Smooth muscle cell (in vitro differentiated cells): ENCODE data around the gene FFAR1. TPM values are rescaled to one million over a fixed set of nuclear protein-coding genes. Genes with fewer than 3 reads are reported as not detected.
"Not testable (repeated sequence)": the region's sequence is repeated elsewhere in the genome, so short reads cannot be mapped to it uniquely, and the experiment has no call there.

Experiments
- DNase-seq: peaks from one replicate; lab custom pipeline; 2025; ENCODE audit not compliant: unreplicated experiment; lab: John Stamatoyannopoulos, UW
- H2AFZ ChIP-seq: fragments of 200-600 bp; sonication (generic); 2 replicates; pipeline ENCODE4 v1.6.0; 2016; ENCODE audit warnings: antibody characterized with exemption, low read depth, mild to moderate bottlenecking
- H3F3A ChIP-seq: fragments of 200-600 bp; sonication (generic); 2 replicates; pipeline ENCODE4 v1.6.0; 2017; ENCODE audit warnings: antibody characterized with exemption, low read depth
- H3K27ac ChIP-seq: fragments of 200-600 bp; sonication (generic); 2 replicates; pipeline ENCODE4 v1.5.1; 2016; ENCODE audit warnings: low read depth, mild to moderate bottlenecking
- H3K27me3 ChIP-seq: fragments of 200-600 bp; sonication (generic); 2 replicates; pipeline ENCODE4 v1.6.1; 2016; ENCODE audit warnings: low read depth, mild to moderate bottlenecking
- H3K36me3 ChIP-seq: fragments of 200-600 bp; sonication (generic); 2 replicates; pipeline ENCODE4 v1.5.1; 2016; ENCODE audit warnings: low read depth
- H3K4me1 ChIP-seq: fragments of 200-600 bp; sonication (generic); 2 replicates; pipeline ENCODE4 v1.5.1; 2016; ENCODE audit warnings: low read depth
- H3K4me2 ChIP-seq: fragments of 200-600 bp; sonication (generic); 2 replicates; pipeline ENCODE4 v1.6.0; 2016; ENCODE audit warnings: mild to moderate bottlenecking
- H3K4me3 ChIP-seq: fragments of 200-600 bp; sonication (generic); 2 replicates; pipeline ENCODE4 v1.5.1; 2016; ENCODE audit warnings: mild to moderate bottlenecking
- H3K79me2 ChIP-seq: fragments of 200-600 bp; sonication (generic); 2 replicates; pipeline ENCODE4 v1.6.0; 2016; ENCODE audit warnings: low read depth, mild to moderate bottlenecking
- H3K9ac ChIP-seq: fragments of 200-600 bp; sonication (generic); 2 replicates; pipeline ENCODE4 v1.6.0; 2016; ENCODE audit warnings: low read depth
- H3K9me3 ChIP-seq: fragments of 200-600 bp; sonication (generic); replicated peaks from 2 replicates; pipeline ENCODE4 v1.5.1; 2016; ENCODE audit warnings: low read depth
- H4K20me1 ChIP-seq: fragments of 200-600 bp; sonication (generic); 2 replicates; pipeline ENCODE4 v1.6.0; 2016; ENCODE audit warnings: low read depth
- WGBS: methylation state at CpG from one replicate; pipeline ENCODE4 v1.1.7; 2016; ENCODE audit warnings: low lambda C conversion rate; 5-methylcytosine and 5-hydroxymethylcytosine counted together
- polyA plus RNA-seq: library from polyadenylated mRNA; unstranded; fragments of >200 nt; fragmentation: Nextera tagmentation; extraction: Ambion mirVana; gene quantifications from 2 replicates; pipeline ENCODE4 v1.2.1, GENCODE V29; 2016
- total RNA-seq: library from RNA; depleted of rRNA; stranded (reverse); fragments of >200 nt; gene quantifications from 2 replicates; pipeline ENCODE4 v1.2.3, GENCODE V29; 2014
- TF ChIP-seq, protein P1 (sequence below): fragments of 200-600 bp; sonication (generic); IDR thresholded peaks from 2 replicates; pipeline ENCODE4 v1.5.1; 2017; ENCODE audit warnings: borderline replicate concordance, mild to moderate bottlenecking, antibody characterized with exemption; ENCODE audit not compliant: insufficient read depth, poor library complexity, severe bottlenecking

The FFAR1 gene
- total and polyA plus RNA-seq, 2 experiments from 2014 or later: not detected

DNA sequence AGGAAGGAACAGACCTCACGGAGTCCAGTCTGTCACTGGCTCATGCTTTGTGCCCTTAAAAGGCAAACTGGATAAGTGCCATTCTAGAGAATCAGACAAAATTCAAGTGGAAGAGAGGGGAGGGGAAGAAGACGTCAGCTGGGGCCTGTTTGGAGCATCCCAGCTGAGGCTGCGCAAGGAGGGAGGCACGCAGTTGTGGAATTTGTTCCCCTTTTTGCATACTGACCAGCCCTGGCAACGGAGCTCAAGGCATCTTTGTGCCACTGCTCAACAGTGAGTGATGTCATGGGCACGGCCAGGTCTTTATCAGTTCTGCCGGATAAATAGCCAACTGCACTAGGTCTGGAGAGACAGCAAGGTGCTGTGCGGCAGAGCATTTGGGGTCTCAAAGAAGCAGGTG is 23.0 kb downstream of the FFAR1 start, which contains the start of gene GPR42:
Gene GPR42 (plus strand): TSS at position 347 of the 400 bp plus-strand sequence. CDS start 292 bp downstream, outside the sequence.
- Histone ChIP-seq H3K36me3 (no peaks in the 10 kb centered on the region), H3K4me2 (no peak within 1 kb of the TSS), H2AFZ (no peak within 1 kb of the TSS), H3K27ac (no peak within 1 kb of the TSS), H3F3A (no peaks in the 10 kb centered on the region), H3K9ac (no peak within 1 kb of the TSS), H3K4me1 (no peaks in the 10 kb centered on the region), H3K79me2 (no peaks in the 10 kb centered on the region), H3K27me3 (no peaks in the 10 kb centered on the region), H3K4me3 (no peak within 1 kb of the TSS), H4K20me1 (no peaks in the 10 kb centered on the region), H3K9me3 (no peaks in the 10 kb centered on the region)
- 85% methylated on average over 7 of the region's 8 CpGs for WGBS
- no peak for DNase-seq
- TF ChIP-seq, protein P1, sequence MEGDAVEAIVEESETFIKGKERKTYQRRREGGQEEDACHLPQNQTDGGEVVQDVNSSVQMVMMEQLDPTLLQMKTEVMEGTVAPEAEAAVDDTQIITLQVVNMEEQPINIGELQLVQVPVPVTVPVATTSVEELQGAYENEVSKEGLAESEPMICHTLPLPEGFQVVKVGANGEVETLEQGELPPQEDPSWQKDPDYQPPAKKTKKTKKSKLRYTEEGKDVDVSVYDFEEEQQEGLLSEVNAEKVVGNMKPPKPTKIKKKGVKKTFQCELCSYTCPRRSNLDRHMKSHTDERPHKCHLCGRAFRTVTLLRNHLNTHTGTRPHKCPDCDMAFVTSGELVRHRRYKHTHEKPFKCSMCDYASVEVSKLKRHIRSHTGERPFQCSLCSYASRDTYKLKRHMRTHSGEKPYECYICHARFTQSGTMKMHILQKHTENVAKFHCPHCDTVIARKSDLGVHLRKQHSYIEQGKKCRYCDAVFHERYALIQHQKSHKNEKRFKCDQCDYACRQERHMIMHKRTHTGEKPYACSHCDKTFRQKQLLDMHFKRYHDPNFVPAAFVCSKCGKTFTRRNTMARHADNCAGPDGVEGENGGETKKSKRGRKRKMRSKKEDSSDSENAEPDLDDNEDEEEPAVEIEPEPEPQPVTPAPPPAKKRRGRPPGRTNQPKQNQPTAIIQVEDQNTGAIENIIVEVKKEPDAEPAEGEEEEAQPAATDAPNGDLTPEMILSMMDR: no peak

DNA sequence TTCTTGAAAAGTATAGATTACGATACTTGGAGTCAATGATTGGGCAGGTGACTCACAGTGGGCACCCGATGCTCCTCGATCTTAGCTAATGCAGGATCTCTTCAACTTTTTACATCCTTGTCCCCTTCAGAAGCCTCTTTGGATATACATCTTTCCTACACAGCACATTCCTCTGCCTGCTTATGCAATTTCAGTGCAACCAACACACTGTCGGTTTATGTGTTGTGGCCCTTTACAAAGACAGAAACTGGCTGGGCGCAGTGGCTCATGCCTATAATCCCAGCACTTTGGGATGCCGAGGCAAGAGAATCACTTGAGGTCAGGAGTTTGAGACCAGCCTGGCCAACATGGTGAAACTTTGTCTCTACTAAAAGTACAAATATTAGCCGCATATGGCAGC is 25.8 kb downstream of the FFAR1 start:
- TF ChIP-seq, protein P1: no peak
- WGBS: 69% methylated on average over 7 of the region's 7 CpGs

DNA sequence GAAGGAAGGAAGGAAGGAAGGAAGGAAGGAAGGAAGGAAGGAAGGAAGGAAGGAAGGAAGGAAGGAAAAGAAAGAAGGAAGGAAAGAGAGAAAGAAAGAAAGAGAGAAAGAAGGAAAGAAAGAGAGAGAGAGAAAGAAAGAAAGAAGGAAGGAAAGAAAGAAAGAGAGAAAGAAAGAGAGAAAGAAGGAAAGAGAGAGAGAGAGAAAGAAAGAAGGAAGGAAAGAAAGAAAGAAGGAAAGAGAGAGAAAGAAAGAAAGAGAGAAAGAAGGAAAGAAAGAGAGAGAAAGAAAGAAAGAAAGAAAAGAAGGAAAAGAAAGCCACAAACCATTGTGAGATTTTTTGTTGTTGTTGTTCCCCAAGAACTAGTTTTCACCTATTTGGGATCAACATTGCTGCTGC is 26.3 kb downstream of the FFAR1 start:
- H3F3A ChIP-seq, H3K9ac ChIP-seq, H3K9me3 ChIP-seq, H2AFZ ChIP-seq, H3K4me3 ChIP-seq, H3K4me1 ChIP-seq, H4K20me1 ChIP-seq, H3K79me2 ChIP-seq, H3K27ac ChIP-seq, H3K27me3 ChIP-seq, H3K36me3 ChIP-seq, DNase-seq, H3K4me2 ChIP-seq: not testable (repeated sequence)

More for the DNA sequence above, 25.8 kb downstream of the FFAR1 start:
- H3K4me1 ChIP-seq: no peaks in the 10 kb centered on the region
- H3K9me3 ChIP-seq: no peaks in the 10 kb centered on the region
- H2AFZ ChIP-seq: no peak overlapping the region
- no peak for DNase-seq
- H3K27me3 ChIP-seq: no peaks in the 10 kb centered on the region
- H3K4me3 ChIP-seq: no peak overlapping the region
- H3K27ac ChIP-seq: no peak overlapping the region
- no peaks in the 10 kb centered on the region for H4K20me1 ChIP-seq
- H3F3A ChIP-seq: no peaks in the 10 kb centered on the region
- H3K4me2 ChIP-seq: no peak overlapping the region
- no peaks in the 10 kb centered on the region for H3K79me2 ChIP-seq
- H3K9ac ChIP-seq: no peak overlapping the region
- H3K36me3 ChIP-seq: no peaks in the 10 kb centered on the region

DNA sequence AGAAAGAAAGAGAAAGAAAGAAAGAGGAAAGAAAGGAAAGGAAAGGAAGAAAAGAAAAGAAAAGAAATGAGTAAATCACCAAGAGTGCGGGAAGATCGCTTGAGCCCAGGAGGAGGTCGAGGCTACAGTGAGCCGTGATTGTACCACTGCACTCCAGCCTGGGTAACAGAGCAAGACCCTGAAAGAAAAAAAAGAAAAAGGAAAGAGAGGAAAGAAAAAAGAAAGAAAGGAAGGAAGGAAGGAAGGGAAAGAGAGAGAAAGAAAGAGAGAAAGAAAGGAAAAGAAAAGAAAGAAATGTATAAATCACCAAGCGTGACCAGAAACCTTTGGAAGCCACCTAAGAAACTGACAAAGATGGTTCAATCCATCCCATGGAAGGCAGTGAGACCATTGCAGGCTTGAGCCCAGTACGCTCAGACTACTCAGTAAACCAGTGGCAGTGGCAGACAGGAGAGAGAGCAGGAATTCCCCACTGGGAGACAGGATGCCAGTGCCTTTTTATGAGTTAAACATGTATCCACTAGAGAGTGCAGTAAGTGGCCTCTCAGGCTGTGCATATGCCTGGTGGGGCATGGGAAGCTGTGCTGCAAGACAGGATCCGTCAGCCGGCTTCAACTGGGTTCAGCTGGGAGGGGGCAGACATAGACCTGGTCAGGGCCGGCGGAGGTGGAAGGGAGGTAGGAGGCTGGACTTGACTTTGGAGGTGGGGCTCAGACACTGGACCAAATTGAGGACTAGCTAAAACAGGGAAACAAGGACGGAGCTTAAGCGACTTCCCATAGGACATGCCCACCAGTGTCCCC is 28.0 kb downstream of the FFAR1 start:
- no peaks in the 10 kb centered on the region for H3F3A ChIP-seq
- H3K4me1 ChIP-seq: no peaks in the 10 kb centered on the region
- 90% methylated on average over 12 of the region's 12 CpGs for WGBS
- DNase-seq: no peak
- H2AFZ ChIP-seq: no peak overlapping the region
- H3K4me3 ChIP-seq: no peak overlapping the region
- TF ChIP-seq, protein P1: no peak
- no peak overlapping the region for H3K27ac ChIP-seq
- no peak overlapping the region for H3K9ac ChIP-seq
- H3K79me2 ChIP-seq: no peaks in the 10 kb centered on the region
- no peaks in the 10 kb centered on the region for H3K9me3 ChIP-seq
- no peaks in the 10 kb centered on the region for H3K27me3 ChIP-seq
- no peaks in the 10 kb centered on the region for H3K36me3 ChIP-seq
- H4K20me1 ChIP-seq: no peaks in the 10 kb centered on the region
- no peak overlapping the region for H3K4me2 ChIP-seq
